Body of pancreas (tissue), 4 donors: Measurements from ENCODE around the gene KRTAP1-4.

Experiments
- CTCF ChIP-seq, 7 experiments: fragments of 450-650 bp in 4 of 7; fragments of 200-600 bp in 3 of 7; sonication (generic) in 3 of 7; IDR thresholded peaks; one replicate each; pipeline ENCODE4 v1.5.1; 2016 to 2019; ENCODE audit warnings: antibody characterized with exemption in 7 of 7
- POLR2A ChIP-seq, 3 donors: fragments of 450-650 bp; IDR thresholded peaks; one replicate each; pipeline ENCODE4 v1.6.1; 2016; ENCODE audit warnings: antibody characterized with exemption in 3 of 3, mild to moderate bottlenecking in 2 of 3

- TF ChIP-seq CTCF (IDR thresholded peaks at IDR 0.05): no peak
- TF ChIP-seq POLR2A (IDR thresholded peaks at IDR 0.05): no peak
These were observed 19.1 kb upstream of the KRTAP1-4 start for GRCh38 chr17:41049110-41049509.
